Fibroblast of the conjunctiva (primary cell): ENCODE data around the gene CD1C.
"Not testable (repeated sequence)": the region's sequence is repeated elsewhere in the genome, so short reads cannot be mapped to it uniquely, and the experiment has no call there.

Experiments
- DNase-seq: peaks from one replicate; pipeline ENCODE4 v3.0.0-alpha.2; 2010; ENCODE audit warnings: low read depth

CD1C gene

GRCh38 chr1:158289811-158290210 lies at the start of gene CD1C:
CD1C (plus strand) TSS chr1:158289923; CDS start chr1:158290065, 142 bp downstream.
- DNase-seq = no peak

GRCh38 chr1:158246650-158247049 lies 43.1 kb upstream of the CD1C start:
- no peak for DNase-seq

- DNase-seq = no peak
Observed at GRCh38 chr1:158248118-158248517, 41.6 kb upstream of the CD1C start.

GRCh38 chr1:158248771-158249170 lies 41.0 kb upstream of the CD1C start:
- DNase-seq = no peak

- no peak for DNase-seq
Observed at GRCh38 chr1:158249646-158250045, 40.1 kb upstream of the CD1C start.

- DNase-seq = no peak
Observed at GRCh38 chr1:158251163-158251562, 38.6 kb upstream of the CD1C start.

GRCh38 chr1:158255656-158256055 lies 34.1 kb upstream of the CD1C start:
- DNase-seq = no peak

GRCh38 chr1:158256747-158257146 lies 33.0 kb upstream of the CD1C start:
- DNase-seq = not testable (repeated sequence)

- no peak for DNase-seq
Observed at GRCh38 chr1:158257888-158258287, 31.8 kb upstream of the CD1C start.

GRCh38 chr1:158259117-158259516 lies 30.6 kb upstream of the CD1C start:
- no peak for DNase-seq

- no peak for DNase-seq
Observed at GRCh38 chr1:158272681-158273080, 17.0 kb upstream of the CD1C start.

- no peak for DNase-seq
Observed at GRCh38 chr1:158274797-158275196, 14.9 kb upstream of the CD1C start.

- not testable (repeated sequence) for DNase-seq
Observed at GRCh38 chr1:158282421-158282820, 7.3 kb upstream of the CD1C start.

GRCh38 chr1:158283965-158284364 lies 5.8 kb upstream of the CD1C start:
- no peak for DNase-seq

- DNase-seq = no peak
Observed at GRCh38 chr1:158285756-158286241, 3.9 kb upstream of the CD1C start.

GRCh38 chr1:158286487-158286886 lies 3.2 kb upstream of the CD1C start:
- no peak for DNase-seq

GRCh38 chr1:158286941-158287346 lies 2.8 kb upstream of the CD1C start:
- DNase-seq = no peak

- no peak for DNase-seq
Observed at GRCh38 chr1:158290321-158290844, 660 bp downstream of the CD1C start.

GRCh38 chr1:158295791-158296190 lies 6.1 kb downstream of the CD1C start:
- no peak for DNase-seq

- no peak for DNase-seq
Observed at GRCh38 chr1:158310623-158311022, 20.9 kb downstream of the CD1C start.

- no peak for DNase-seq
Observed at GRCh38 chr1:158311066-158311465, 21.3 kb downstream of the CD1C start.

GRCh38 chr1:158323866-158324265 lies 34.1 kb downstream of the CD1C start:
- DNase-seq = no peak

GRCh38 chr1:158324395-158324794 lies 34.7 kb downstream of the CD1C start:
- no peak for DNase-seq

- no peak for DNase-seq
Observed at GRCh38 chr1:158327481-158327880, 37.8 kb downstream of the CD1C start.

GRCh38 chr1:158328426-158328825 lies 38.7 kb downstream of the CD1C start:
- DNase-seq = no peak
